ENCODE measurements around the gene CFAP100. TPM values are rescaled to one million over a fixed set of nuclear protein-coding genes. Genes with fewer than 3 reads are reported as not detected.

Gene CFAP100
- total and polyA plus RNA-seq, 3 donors from 2014 or later: 21.4 to 74.2 (median 56.2) TPM

DNA sequence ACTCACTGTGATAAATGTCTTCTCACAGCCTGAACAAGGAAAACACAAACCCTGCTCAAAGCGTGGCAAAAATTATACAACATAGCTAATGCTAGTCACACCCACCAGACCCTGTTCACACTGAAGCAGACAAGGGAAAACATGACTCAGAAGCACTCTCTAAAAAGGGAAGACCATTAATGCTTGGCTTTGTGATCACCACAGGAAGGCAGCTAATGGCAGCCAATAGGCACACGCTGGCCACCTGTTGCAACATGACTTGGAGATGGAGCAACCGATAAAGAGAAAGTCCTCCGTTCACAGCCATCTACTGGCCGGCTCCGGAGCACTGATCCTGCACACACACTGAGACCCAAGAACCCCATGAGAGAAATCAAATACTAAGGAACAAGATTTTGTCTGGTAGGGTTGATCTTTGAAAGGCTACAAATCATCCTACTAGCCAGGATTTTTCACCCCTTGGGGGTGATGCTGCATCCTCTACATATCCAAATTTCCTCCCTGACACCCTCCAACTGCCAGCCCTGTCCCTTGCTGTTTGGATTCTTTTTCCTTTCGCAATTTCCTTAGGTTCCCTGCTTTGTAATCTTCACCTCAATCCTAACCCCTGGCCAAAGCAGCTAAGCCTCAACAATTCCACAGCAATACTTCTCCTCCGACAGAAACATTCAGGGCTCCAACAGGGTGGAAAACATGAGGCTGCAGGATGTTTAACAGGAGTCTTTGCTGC is 77.7 kb downstream of the CFAP100 start:
- TF ChIP-seq, protein P1, sequence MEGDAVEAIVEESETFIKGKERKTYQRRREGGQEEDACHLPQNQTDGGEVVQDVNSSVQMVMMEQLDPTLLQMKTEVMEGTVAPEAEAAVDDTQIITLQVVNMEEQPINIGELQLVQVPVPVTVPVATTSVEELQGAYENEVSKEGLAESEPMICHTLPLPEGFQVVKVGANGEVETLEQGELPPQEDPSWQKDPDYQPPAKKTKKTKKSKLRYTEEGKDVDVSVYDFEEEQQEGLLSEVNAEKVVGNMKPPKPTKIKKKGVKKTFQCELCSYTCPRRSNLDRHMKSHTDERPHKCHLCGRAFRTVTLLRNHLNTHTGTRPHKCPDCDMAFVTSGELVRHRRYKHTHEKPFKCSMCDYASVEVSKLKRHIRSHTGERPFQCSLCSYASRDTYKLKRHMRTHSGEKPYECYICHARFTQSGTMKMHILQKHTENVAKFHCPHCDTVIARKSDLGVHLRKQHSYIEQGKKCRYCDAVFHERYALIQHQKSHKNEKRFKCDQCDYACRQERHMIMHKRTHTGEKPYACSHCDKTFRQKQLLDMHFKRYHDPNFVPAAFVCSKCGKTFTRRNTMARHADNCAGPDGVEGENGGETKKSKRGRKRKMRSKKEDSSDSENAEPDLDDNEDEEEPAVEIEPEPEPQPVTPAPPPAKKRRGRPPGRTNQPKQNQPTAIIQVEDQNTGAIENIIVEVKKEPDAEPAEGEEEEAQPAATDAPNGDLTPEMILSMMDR (IDR thresholded peaks at IDR 0.05): no peak
- H3K4me1 ChIP-seq: peaks cover 27% of the 10 kb centered on the region
- no peaks in the 10 kb centered on the region for H3K9me3 ChIP-seq
- no peak overlapping the region for H3K27ac ChIP-seq
- no peaks in the 10 kb centered on the region for H3K36me3 ChIP-seq (ENCODE audit: low read depth, missing control alignments)
- no peak overlapping the region for H3K4me3 ChIP-seq
- WGBS, 2 donors: 46 to 53% methylated on average over 8 of the region's 8 CpGs
- peak; percentile 43 for DNase-seq
- intact Hi-C loops (cut with DNase I; ENCODE audit: low total_unique reads): no loop called here
- no peaks in the 10 kb centered on the region for H3K27me3 ChIP-seq

- Histone ChIP-seq H3K4me3 (peak overlapping the region in 1 of 2 donors; percentile 68), H3K27me3 (no peaks in the 10 kb centered on the region), H3K27ac (no peak overlapping the region), H3K4me1 (peaks cover 27% of the 10 kb centered on the region), H3K36me3 (ENCODE audit: low read depth, missing control alignments) (no peaks in the 10 kb centered on the region), H3K9me3 (no peaks in the 10 kb centered on the region)
- DNase-seq: no peak
- no peak for TF ChIP-seq POLR2A (IDR thresholded peaks at IDR 0.05)
- TF ChIP-seq, protein P1 (IDR thresholded peaks at IDR 0.05): no peak
- intact Hi-C loops (cut with DNase I; ENCODE audit: low total_unique reads): no loop called here
- WGBS, 2 donors: 45 to 68% methylated on average over 14 of the region's 14 CpGs
These were observed 78.8 kb downstream of the CFAP100 start for GRCh38 chr3:126473292-126474168.

GRCh38 chr3:126474498-126475412 is 80.0 kb downstream of the CFAP100 start:
- no peaks in the 10 kb centered on the region for H3K27me3 ChIP-seq
- 5 to 9% methylated on average over 31 to 44 of the region's 72 CpGs for WGBS, 2 donors
- peak; percentile 49 for DNase-seq
- peak overlapping the region; percentile 68 to 88 for H3K4me3 ChIP-seq
- no peaks in the 10 kb centered on the region for H3K36me3 ChIP-seq (ENCODE audit: low read depth, missing control alignments)
- TF ChIP-seq POLR2A (IDR thresholded peaks at IDR 0.05): no peak
- TF ChIP-seq, protein P1 (IDR thresholded peaks at IDR 0.05): no peak
- H3K27ac ChIP-seq: peak overlapping the region; percentile 36 to 95
- peaks cover 27% of the 10 kb centered on the region for H3K4me1 ChIP-seq
- intact Hi-C loops (cut with DNase I; ENCODE audit: low total_unique reads): no loop called here
- no peaks in the 10 kb centered on the region for H3K9me3 ChIP-seq

DNA sequence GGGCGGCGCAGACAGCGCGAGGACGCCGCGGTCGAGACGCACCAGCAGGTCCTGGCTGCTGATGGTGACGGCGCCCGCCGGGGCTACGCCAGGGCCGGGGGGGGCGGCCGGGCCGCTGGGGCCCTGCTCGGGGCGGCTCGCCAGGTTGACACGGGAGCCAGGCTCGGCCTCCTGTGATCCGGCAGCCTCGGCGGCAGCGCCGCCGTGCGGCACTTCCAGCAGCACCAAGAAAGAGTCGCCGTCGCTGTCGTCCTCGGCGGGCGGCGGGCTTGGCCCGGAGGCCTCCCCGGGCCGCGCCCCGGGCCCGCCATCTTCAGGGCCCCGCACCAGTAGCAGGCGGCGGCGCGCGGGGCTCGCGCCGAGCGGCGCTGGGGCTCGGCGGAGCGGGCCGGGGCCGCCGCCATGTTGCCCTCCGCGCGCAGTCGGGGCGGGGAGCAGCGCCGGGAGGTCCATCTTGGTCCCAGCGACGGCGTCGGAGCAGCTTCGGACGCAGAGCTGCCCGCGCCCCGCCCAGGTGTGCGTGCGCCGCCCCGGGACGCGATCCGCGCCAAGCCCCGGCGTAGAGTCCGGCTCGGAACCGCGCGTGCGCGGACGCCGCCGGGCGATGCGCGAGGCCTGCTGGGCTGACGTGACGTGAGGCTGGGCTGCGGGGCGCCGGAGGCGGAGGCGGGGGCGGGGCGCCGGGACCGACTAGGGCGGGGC is 80.9 kb downstream of the CFAP100 start, which contains the start of gene ZXDC:
TSS of gene ZXDC (minus strand) at position 479 of the 702 bp plus-strand sequence. CDS start at position 453, 26 bp downstream.
- 2% methylated on average over 34 of the region's 112 CpGs; no CpG with 5 or more reads in 1 of the 2 donors for WGBS, 2 donors
- Histone ChIP-seq H3K36me3 (ENCODE audit: low read depth, missing control alignments) (no peaks in the 10 kb centered on the region), H3K4me1 (peaks cover 27% of the 10 kb centered on the region), H3K4me3 (peak within 1 kb of the TSS; percentile 68 to 88), H3K27ac (peak within 1 kb of the TSS; percentile 89 to 95), H3K27me3 (no peaks in the 10 kb centered on the region), H3K9me3 (no peaks in the 10 kb centered on the region)
- TF ChIP-seq, protein P1 (IDR thresholded peaks at IDR 0.05): no peak
- peak; percentile 36 for TF ChIP-seq POLR2A (IDR thresholded peaks at IDR 0.05)
- DNase-seq: peak; percentile 94
- intact Hi-C loops (cut with DNase I; ENCODE audit: low total_unique reads): no loop called here

All from testis (tissue), 3 donors.